Effector memory CD4-positive, alpha-beta T cell (primary cell): ENCODE data around the gene BMP8B.
"Not testable (repeated sequence)": the region's sequence is repeated elsewhere in the genome, so short reads cannot be mapped to it uniquely, and the experiment has no call there.

ENCODE experiments used
- DNase-seq, 3 donors: peaks; one replicate each; pipeline ENCODE4 v3.0.0-alpha.2; 2020
- H3K27ac ChIP-seq: 2 replicates; pipeline ENCODE4 v1.7.0; 2013; ENCODE audit warnings: mild to moderate bottlenecking, low read length, moderate library complexity; ENCODE audit not compliant: insufficient read depth, poor library complexity, severe bottlenecking
- H3K27me3 ChIP-seq: replicated peaks from 2 replicates; pipeline ENCODE4 v1.7.0; 2013; ENCODE audit warnings: mild to moderate bottlenecking, low read length; ENCODE audit not compliant: insufficient read depth, control insufficient read depth, poor library complexity, severe bottlenecking
- H3K36me3 ChIP-seq: 2 replicates; pipeline ENCODE4 v1.7.0; 2013; ENCODE audit warnings: mild to moderate bottlenecking, low read length, moderate library complexity; ENCODE audit not compliant: control insufficient read depth, insufficient read depth
- H3K4me1 ChIP-seq: 2 replicates; pipeline ENCODE4 v1.7.0; 2013; ENCODE audit warnings: low read length, mild to moderate bottlenecking; ENCODE audit not compliant: control insufficient read depth, insufficient read depth, poor library complexity, severe bottlenecking
- H3K4me3 ChIP-seq: 2 replicates; pipeline ENCODE4 v1.7.0; 2013; ENCODE audit warnings: low read length, low read depth, mild to moderate bottlenecking; ENCODE audit not compliant: insufficient read depth, poor library complexity, severe bottlenecking
- H3K9me3 ChIP-seq: 2 replicates; pipeline ENCODE4 v1.7.0; 2013; ENCODE audit warnings: mild to moderate bottlenecking, low read length, moderate library complexity; ENCODE audit not compliant: control insufficient read depth

BMP8B gene

GRCh38 chr1:39779137-39779536 lies 9.5 kb downstream of the BMP8B start:
- Histone ChIP-seq H3K27ac (no peak overlapping the region), H3K4me1 (no peaks in the 10 kb centered on the region), H3K27me3 (no peaks in the 10 kb centered on the region), H3K4me3 (no peak overlapping the region), H3K9me3 (no peaks in the 10 kb centered on the region), H3K36me3 (no peaks in the 10 kb centered on the region)
- DNase-seq: no peak

- not testable (repeated sequence) for H3K4me3 ChIP-seq, H3K9me3 ChIP-seq, H3K36me3 ChIP-seq, H3K27ac ChIP-seq, H3K27me3 ChIP-seq, DNase-seq, H3K4me1 ChIP-seq
Measured at GRCh38 chr1:39778463-39779099, 10.1 kb downstream of the BMP8B start.

- not testable (repeated sequence) for H3K4me1 ChIP-seq, H3K4me3 ChIP-seq, H3K36me3 ChIP-seq, H3K9me3 ChIP-seq, H3K27me3 ChIP-seq, H3K27ac ChIP-seq, DNase-seq
Measured at GRCh38 chr1:39777896-39778295, 10.8 kb downstream of the BMP8B start.

- no peaks in the 10 kb centered on the region for H3K36me3 ChIP-seq
- DNase-seq: no peak
- H3K27me3 ChIP-seq: no peaks in the 10 kb centered on the region
- no peaks in the 10 kb centered on the region for H3K4me1 ChIP-seq
- H3K27ac ChIP-seq: no peak overlapping the region
- H3K9me3 ChIP-seq: no peaks in the 10 kb centered on the region
- H3K4me3 ChIP-seq: no peak overlapping the region
Measured at GRCh38 chr1:39777306-39777705, 11.4 kb downstream of the BMP8B start.

GRCh38 chr1:39776886-39777285 lies 11.8 kb downstream of the BMP8B start:
- Histone ChIP-seq H3K27me3 (no peaks in the 10 kb centered on the region), H3K4me3 (no peak overlapping the region), H3K27ac (no peak overlapping the region), H3K4me1 (no peaks in the 10 kb centered on the region), H3K9me3 (no peaks in the 10 kb centered on the region), H3K36me3 (no peaks in the 10 kb centered on the region)
- no peak for DNase-seq

GRCh38 chr1:39776400-39776713 lies 12.3 kb downstream of the BMP8B start:
- Histone ChIP-seq H3K4me3 (no peak overlapping the region), H3K36me3 (no peaks in the 10 kb centered on the region), H3K27me3 (no peaks in the 10 kb centered on the region), H3K27ac (no peak overlapping the region), H3K9me3 (no peaks in the 10 kb centered on the region), H3K4me1 (no peaks in the 10 kb centered on the region)
- DNase-seq: no peak

DNA sequence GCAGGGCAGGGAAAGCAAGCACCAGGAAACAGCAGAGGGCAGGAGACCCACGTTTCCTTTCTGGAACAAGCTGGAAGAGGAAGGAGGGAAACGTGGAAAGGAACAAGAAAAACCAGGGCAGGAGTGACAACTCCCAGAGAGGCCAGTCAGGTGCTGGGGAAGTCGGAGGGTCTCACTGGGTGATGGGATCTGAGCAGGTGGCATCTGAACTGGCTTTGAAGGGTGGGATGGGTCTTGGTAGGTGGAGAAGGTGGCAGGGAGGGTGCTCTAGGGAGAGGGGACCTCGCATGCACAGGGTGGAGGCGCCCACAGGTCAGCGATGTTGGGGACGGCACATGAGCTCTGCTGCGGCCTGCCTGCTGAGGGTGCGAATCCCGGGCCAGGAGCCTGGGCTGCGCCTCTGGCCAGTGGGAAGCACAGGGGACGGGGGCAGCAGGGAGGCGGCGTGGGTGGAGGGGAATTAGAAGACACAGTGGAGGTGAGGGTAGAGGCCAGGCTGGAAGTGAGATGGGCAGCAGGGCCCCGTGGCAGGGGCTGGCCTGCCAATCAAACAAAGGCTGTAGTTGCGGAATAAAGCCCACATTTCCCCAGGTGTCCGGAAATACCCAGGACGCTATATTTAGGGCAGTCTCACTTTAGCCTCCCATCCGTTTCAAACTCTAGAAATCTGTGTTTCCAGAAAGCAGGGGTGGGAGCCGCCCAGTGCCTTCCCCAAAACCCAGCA lies 12.8 kb downstream of the BMP8B start:
- H3K27ac ChIP-seq, H3K4me1 ChIP-seq, H3K9me3 ChIP-seq, H3K36me3 ChIP-seq, H3K27me3 ChIP-seq, H3K4me3 ChIP-seq, DNase-seq: not testable (repeated sequence)

- H3K36me3 ChIP-seq, H3K27me3 ChIP-seq, H3K4me1 ChIP-seq, H3K27ac ChIP-seq, H3K4me3 ChIP-seq, DNase-seq, H3K9me3 ChIP-seq: not testable (repeated sequence)
Measured at GRCh38 chr1:39775141-39775540, 13.5 kb downstream of the BMP8B start.

DNA sequence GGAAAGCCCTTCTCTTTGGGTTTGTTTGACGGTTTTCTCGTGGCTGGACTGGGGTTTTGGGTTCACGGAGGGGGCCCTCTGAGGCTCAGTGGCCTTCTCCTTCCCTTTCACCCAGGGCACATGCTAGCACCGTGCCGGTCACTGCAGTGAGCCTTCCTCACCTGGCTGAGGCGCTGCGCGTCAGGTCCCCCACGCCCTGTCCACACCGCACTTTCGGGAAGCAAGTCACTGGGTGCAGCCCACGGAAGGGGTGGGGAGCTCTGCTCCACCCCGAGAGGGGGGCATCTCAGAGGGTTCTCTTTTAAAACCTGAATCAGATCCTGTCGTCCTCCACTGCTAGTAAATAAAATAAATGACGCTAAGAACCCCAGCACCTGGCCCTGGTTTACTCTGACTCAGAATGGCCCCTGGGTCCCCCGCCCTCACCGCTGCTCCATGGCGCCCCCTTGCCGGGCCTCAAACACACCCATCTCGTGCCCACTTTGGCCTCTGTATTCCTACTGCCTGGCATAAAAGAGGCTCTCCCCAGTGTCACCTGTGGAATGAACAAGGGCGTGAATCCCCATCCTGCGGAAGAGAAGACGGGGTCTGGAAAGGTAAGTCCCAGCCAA lies 15.2 kb downstream of the BMP8B start:
- H3K27me3 ChIP-seq, H3K9me3 ChIP-seq, H3K4me3 ChIP-seq, H3K27ac ChIP-seq, H3K4me1 ChIP-seq, H3K36me3 ChIP-seq, DNase-seq: not testable (repeated sequence)

GRCh38 chr1:39771022-39771532 lies 17.6 kb downstream of the BMP8B start, which contains the start of gene OXCT2:
Gene OXCT2 (minus strand): TSS chr1:39771348. CDS start chr1:39771255, 93 bp downstream.
- not testable (repeated sequence) for H3K4me3 ChIP-seq, H3K27ac ChIP-seq, DNase-seq, H3K27me3 ChIP-seq, H3K9me3 ChIP-seq, H3K36me3 ChIP-seq, H3K4me1 ChIP-seq
